HepG2 (cell line): Measurements from ENCODE around the gene C10orf53. TPM values are rescaled to one million over a fixed set of nuclear protein-coding genes. Genes with fewer than 3 reads are reported as not detected.

Experiments used
- ATAC-seq: fragments of 200-7000 bp; cut with Tn5 transposase; 3 replicates; pipeline ENCODE4 v1.9.1; 2020; ENCODE audit warnings: mild to moderate bottlenecking, moderate library complexity
- BruUV-seq: library from RNA; stranded (reverse); fragments of 400-500 nt; replicated peaks from 2 replicates; lab custom pipeline; 2021; lab: Mats Ljungman, UMichigan
- CTCF ChIA-PET: fragments of 300-600 bp; formaldehyde crosslinking; extraction: SDS; loops from one replicate; lab custom pipeline; 2021; ENCODE audit warnings: low total read pairs, inconsistent platforms, low intra/inter-chr PET ratio; lab: Yijun Ruan, JAX
- POLR2A ChIA-PET: fragments of 350-600 bp; sonication (Branson Sonifier 250); formaldehyde crosslinking; loops from one replicate; lab custom pipeline; 2020; ENCODE audit warnings: antibody characterized with exemption, inconsistent platforms; lab: Yijun Ruan, JAX
- DNase-seq: peaks from one replicate; pipeline ENCODE4 v3.0.0-alpha.2; 2015; ENCODE audit warnings: low spot score
- FAIRE-seq: peaks from 3 replicates; lab custom pipeline; 2011; peaks lifted over from hg19 to GRCh38; lab: Jason Lieb, UNC
- H2AFZ ChIP-seq: one replicate; pipeline ENCODE4 v1.6.1; 2011; ENCODE audit warnings: low read length, inconsistent platforms
- H3K27ac ChIP-seq: fragments of 300-600 bp; 3 replicates; pipeline ENCODE4 v1.8.0; 2011; ENCODE audit warnings: mixed run types, mild to moderate bottlenecking, mixed read lengths, low read length, inconsistent platforms; ENCODE audit not compliant: insufficient read depth; ENCODE audit errors: extremely low read length
- H3K27me3 ChIP-seq, 2 experiments: fragments of 200-600 bp in 1 of 2; 2 replicates in 1 of 2; 3 replicates in 1 of 2; pipeline versions ENCODE4 v1.6.0 to v1.8.0; 2011; ENCODE audit warnings: low read length in 2 of 2, mild to moderate bottlenecking in 2 of 2, moderate library complexity in 2 of 2, inconsistent platforms in 1 of 2; ENCODE audit not compliant: insufficient read depth in 2 of 2, control insufficient read depth in 1 of 2
- H3K36me3 ChIP-seq, 2 experiments: fragments of 200-600 bp in 1 of 2; replicated peaks in 1 of 2; 2 replicates in 1 of 2; 3 replicates in 1 of 2; pipeline versions ENCODE4 v1.5.1 to v1.8.0; 2011; ENCODE audit warnings: low read length in 2 of 2, inconsistent platforms in 1 of 2; ENCODE audit not compliant: insufficient read depth in 2 of 2, control insufficient read depth in 1 of 2
- H3K4me1 ChIP-seq: 2 replicates; pipeline ENCODE4 v1.5.1; 2012; ENCODE audit warnings: low read length, inconsistent platforms; ENCODE audit not compliant: insufficient read depth
- H3K4me2 ChIP-seq: 2 replicates; pipeline ENCODE4 v1.6.0; 2011; ENCODE audit warnings: low read depth, low read length, inconsistent platforms
- H3K4me3 ChIP-seq, 3 experiments: fragments of 200-600 bp in 1 of 3; sonication (generic), shearing (Covaris generic) in 1 of 3; replicated peaks in 1 of 3; 2 replicates each; pipeline ENCODE4 v1.5.1; 2011 to 2016; ENCODE audit warnings: low read length in 3 of 3, inconsistent platforms in 2 of 3, low read depth in 2 of 3, mild to moderate bottlenecking in 2 of 3, control low read depth in 1 of 3, mixed read lengths in 1 of 3; ENCODE audit not compliant: insufficient read depth in 1 of 3
- H3K79me2 ChIP-seq: one replicate; pipeline ENCODE4 v1.6.1; 2011; ENCODE audit warnings: low read length, inconsistent platforms; ENCODE audit not compliant: insufficient read depth
- H3K9ac ChIP-seq: 2 replicates; pipeline ENCODE4 v1.6.0; 2011; ENCODE audit warnings: mild to moderate bottlenecking, low read depth, low read length, inconsistent platforms; ENCODE audit not compliant: insufficient read depth
- H3K9me3 ChIP-seq: 2 replicates; pipeline ENCODE4 v1.5.1; 2012; ENCODE audit warnings: mild to moderate bottlenecking, low read length
- H4K20me1 ChIP-seq: 2 replicates; pipeline ENCODE4 v1.6.0; 2011; ENCODE audit warnings: inconsistent platforms, mild to moderate bottlenecking, low read length, moderate library complexity; ENCODE audit not compliant: insufficient read depth
- ATRX ChIP-seq: sonication (generic); formaldehyde crosslinking; IDR thresholded peaks from 2 replicates; pipeline ENCODE4 v1.4.0; 2020; ENCODE audit warnings: missing genetic modification reagents, borderline replicate concordance
- CAMTA2 ChIP-seq: sonication (generic); formaldehyde crosslinking; IDR thresholded peaks from 2 replicates; pipeline ENCODE4 v1.4.0; 2020; ENCODE audit warnings: mild to moderate bottlenecking, missing genetic modification reagents, borderline replicate concordance
- CREB3 ChIP-seq: sonication (generic); formaldehyde crosslinking; IDR thresholded peaks from 2 replicates; pipeline ENCODE4 v1.5.0; 2020; ENCODE audit warnings: missing genetic modification reagents
- DMTF1 ChIP-seq: sonication (generic); formaldehyde crosslinking; IDR thresholded peaks from 2 replicates; pipeline ENCODE4 v1.4.0; 2020; ENCODE audit warnings: mild to moderate bottlenecking, missing genetic modification reagents
- EHMT2 ChIP-seq: fragments of 200-600 bp; sonication (generic); IDR thresholded peaks from 2 replicates; pipeline ENCODE4 v1.7.0; 2017; ENCODE audit warnings: antibody characterized with exemption, low read depth, low read length, borderline replicate concordance
- ELF1 ChIP-seq: sonication (generic); formaldehyde crosslinking; IDR thresholded peaks from 2 replicates; pipeline ENCODE4 v1.4.0; 2020; ENCODE audit warnings: missing genetic modification reagents
- MAFF ChIP-seq: IDR thresholded peaks from 2 replicates; pipeline ENCODE4 v1.6.1; 2011; ENCODE audit warnings: low read depth, low read length, improper control_type of control experiment
- MED8 ChIP-seq: sonication (generic); formaldehyde crosslinking; IDR thresholded peaks from 2 replicates; pipeline ENCODE4 v1.8.1; 2023; ENCODE audit warnings: mild to moderate bottlenecking, missing genetic modification reagents; ENCODE audit not compliant: insufficient replicate concordance
- NFE2 ChIP-seq: sonication (generic); formaldehyde crosslinking; IDR thresholded peaks from 2 replicates; pipeline ENCODE4 v1.4.0; 2020; ENCODE audit warnings: missing genetic modification reagents
- RERE ChIP-seq: IDR thresholded peaks from 2 replicates; pipeline ENCODE4 v1.6.1; 2016; ENCODE audit warnings: low read depth, missing genetic modification reagents, missing compliant biosample characterization
- SRF ChIP-seq: IDR thresholded peaks from 2 replicates; pipeline ENCODE4 v1.6.1; 2011; ENCODE audit warnings: mild to moderate bottlenecking, low read depth, low read length, moderate library complexity
- SSRP1 ChIP-seq: IDR thresholded peaks from 2 replicates; pipeline ENCODE4 v1.6.1; 2016; ENCODE audit warnings: control low read depth
- STAT5B ChIP-seq: sonication (generic); formaldehyde crosslinking; IDR thresholded peaks from 2 replicates; pipeline ENCODE4 v1.4.0; 2020; ENCODE audit warnings: missing genetic modification reagents
- TERF1 ChIP-seq: sonication (generic); formaldehyde crosslinking; IDR thresholded peaks from 2 replicates; pipeline ENCODE4 v1.8.0; 2022; ENCODE audit warnings: mild to moderate bottlenecking, missing genetic modification reagents, moderate library complexity
- ZFY ChIP-seq: sonication (generic); formaldehyde crosslinking; IDR thresholded peaks from 2 replicates; pipeline ENCODE4 v1.4.0; 2020; ENCODE audit warnings: missing genetic modification reagents
- ZNF496 ChIP-seq: sonication (generic); formaldehyde crosslinking; IDR thresholded peaks from 2 replicates; pipeline ENCODE4 v1.8.1; 2023; ENCODE audit warnings: mild to moderate bottlenecking, moderate library complexity, missing genetic modification reagents; ENCODE audit not compliant: insufficient replicate concordance
- ZNF652 ChIP-seq: IDR thresholded peaks from 2 replicates; pipeline ENCODE4 v1.6.1; 2016; ENCODE audit warnings: low read depth, borderline replicate concordance
- WGBS: methylation state at CpG from one replicate; pipeline ENCODE4 v1.1.6; 2017; ENCODE audit warnings: low lambda C conversion rate; 5-methylcytosine and 5-hydroxymethylcytosine counted together
- in situ Hi-C: cut with HindIII; loops from 2 replicates; pipeline ENCODE4 v1.10.0; 2017; ENCODE audit warnings: low pct_unique_long_range_greater_than_20kb; ENCODE audit not compliant: extremely low pct_ligation_motif_present
- intact Hi-C: fragments of 100-400 bp; cut with micrococcal nuclease; formaldehyde crosslinking; loops from one replicate; pipeline ENCODE4 v1.10.0; 2022; ENCODE audit not compliant: unreplicated experiment
- polyA plus RNA-seq, 8 experiments: library from polyadenylated mRNA; depleted of rRNA in 3 of 8; stranded (reverse) in 7 of 8; unstranded in 1 of 8; fragments of >200 nt; fragmentation: Illumina TruSeq in 4 of 8; extraction: Trizol in 4 of 8; gene quantifications; 2 replicates each; pipeline versions ENCODE4 v1.2.1 to v1.2.3, GENCODE V29; 2011 to 2016; ENCODE audit warnings: low read depth in 4 of 8, missing spikeins in 1 of 8, mixed read lengths in 1 of 8; ENCODE audit not compliant: insufficient read depth in 1 of 8
- total RNA-seq, 5 experiments: library from RNA; depleted of rRNA; stranded (reverse); fragments of >200 nt; fragmentation: Illumina TruSeq; extraction: Trizol; gene quantifications; 2 replicates each; pipeline ENCODE4 v1.2.3, GENCODE V29; 2016; ENCODE audit warnings: low read depth in 1 of 5

The C10orf53 gene
- total and polyA plus RNA-seq, 2 of the 13 experiments (the other 11 are each of a cell fraction or from before 2014, with no cell fraction given) = not detected

- H3K9ac ChIP-seq = no peak overlapping the region
- no peak overlapping the region for H3K4me3 ChIP-seq
- H3K79me2 ChIP-seq = no peaks in the 10 kb centered on the region
- no peaks in the 10 kb centered on the region for H3K4me1 ChIP-seq
- no peak overlapping the region for H3K4me2 ChIP-seq
- FAIRE-seq (no peak), DNase-seq (no peak), ATAC-seq (no peak)
- no peaks in the 10 kb centered on the region for H3K36me3 ChIP-seq
- ChIA-PET CTCF (no interaction called here), POLR2A (no interaction called here)
- intact Hi-C loops = no loop called here
- H3K27ac ChIP-seq = no peak overlapping the region
- in situ Hi-C loops = no loop called here
- peaks cover 7 to 49% of the 10 kb centered on the region in 2 experiments; a peak in 4 of 5 replicates for H3K27me3 ChIP-seq
- no peaks in the 10 kb centered on the region for H3K9me3 ChIP-seq
- 47% methylated on average over 7 of the region's 7 CpGs for WGBS
- H2AFZ ChIP-seq = no peak overlapping the region
- no peaks in the 10 kb centered on the region for H4K20me1 ChIP-seq
- BruUV-seq = no TSS peak
- TF ChIP-seq DMTF1 (CRISPR knock-in tag) (no peak), STAT5B (CRISPR knock-in tag) (no peak), SRF (no peak), ZNF496 (CRISPR knock-in tag) (no peak), ZNF652 (CRISPR knock-in tag) (no peak), ZFY (no peak), MAFF (no peak), SSRP1 (CRISPR knock-in tag) (no peak), NFE2 (no peak), RERE (CRISPR knock-in tag) (no peak), ELF1 (CRISPR knock-in tag) (no peak), CREB3 (no peak), EHMT2 (no peak), CAMTA2 (no peak), MED8 (CRISPR knock-in tag) (no peak), TERF1 (CRISPR knock-in tag) (no peak), ATRX (CRISPR knock-in tag) (no peak)
Observed at GRCh38 chr10:49688920-49689319, 9.5 kb downstream of the C10orf53 start.
